Liver (tissue), 9 donors: ENCODE data around the gene SPI1. TPM values are rescaled to one million over a fixed set of nuclear protein-coding genes. Genes with fewer than 3 reads are reported as not detected.

Source experiments
- DNase-seq: peaks from one replicate; pipeline ENCODE4 v3.0.0-alpha.2; 2017; ENCODE audit warnings: low spot score
- H3K27ac ChIP-seq, 2 donors: one replicate each; pipeline ENCODE4 v1.7.0; 2013; ENCODE audit warnings: inconsistent platforms in 2 of 2, low read length in 2 of 2, control low read depth in 1 of 2, low read depth in 1 of 2, mild to moderate bottlenecking in 1 of 2
- H3K27me3 ChIP-seq, 4 donors: one replicate each; pipeline versions ENCODE4 v1.6.1 to v1.7.0; 2013; ENCODE audit warnings: low read length in 3 of 4, inconsistent platforms in 1 of 4, mild to moderate bottlenecking in 1 of 4, moderate library complexity in 1 of 4; ENCODE audit not compliant: control insufficient read depth in 4 of 4, insufficient read depth in 4 of 4
- H3K36me3 ChIP-seq, 4 donors: one replicate each; pipeline versions ENCODE4 v1.6.1 to v1.7.0; 2013; ENCODE audit warnings: low read length in 3 of 4, mild to moderate bottlenecking in 3 of 4, low read depth in 1 of 4, moderate library complexity in 1 of 4; ENCODE audit not compliant: control insufficient read depth in 4 of 4, insufficient read depth in 3 of 4
- H3K4me1 ChIP-seq, 4 donors: one replicate each; pipeline versions ENCODE4 v1.6.1 to v1.7.0; 2013; ENCODE audit warnings: low read length in 3 of 4, mild to moderate bottlenecking in 3 of 4, moderate library complexity in 1 of 4; ENCODE audit not compliant: control insufficient read depth in 4 of 4, insufficient read depth in 4 of 4
- H3K4me3 ChIP-seq, 3 donors: one replicate each; pipeline versions ENCODE4 v1.6.1 to v1.7.0; 2013; ENCODE audit warnings: low read length in 3 of 3, control low read depth in 1 of 3, low read depth in 1 of 3, mild to moderate bottlenecking in 1 of 3
- H3K9ac ChIP-seq, 2 donors: one replicate each; pipeline ENCODE4 v1.7.0; 2013; ENCODE audit warnings: low read length in 2 of 2, mild to moderate bottlenecking in 2 of 2, moderate library complexity in 2 of 2, control low read depth in 1 of 2, low read depth in 1 of 2
- H3K9me3 ChIP-seq, 4 donors: one replicate each; pipeline versions ENCODE4 v1.6.1 to v1.7.0; 2013; ENCODE audit warnings: low read length in 3 of 4; ENCODE audit not compliant: control insufficient read depth in 4 of 4
- EGR1 ChIP-seq, 2 donors: IDR thresholded peaks; 2 replicates each; pipeline ENCODE4 v1.6.1; 2016 to 2018; ENCODE audit warnings: antibody characterized with exemption in 2 of 2, low read depth in 2 of 2
- FOXA2 ChIP-seq: IDR thresholded peaks from 2 replicates; pipeline ENCODE4 v1.6.1; 2016; ENCODE audit warnings: antibody characterized with exemption
- HNF4A ChIP-seq, 2 donors: conservative IDR thresholded peaks; 2 replicates each; pipeline ENCODE4 v1.6.1; 2016; ENCODE audit warnings: antibody characterized with exemption in 2 of 2, mild to moderate bottlenecking in 2 of 2
- HNF4G ChIP-seq: IDR thresholded peaks from 2 replicates; pipeline ENCODE4 v1.6.1; 2016; ENCODE audit warnings: antibody characterized with exemption
- JUND ChIP-seq, 2 donors: IDR thresholded peaks; 2 replicates each; pipeline ENCODE4 v1.6.1; 2016; ENCODE audit warnings: antibody characterized with exemption in 2 of 2
- NR2F2 ChIP-seq: IDR thresholded peaks from 2 replicates; pipeline ENCODE4 v1.6.1; 2016; ENCODE audit warnings: antibody characterized with exemption
- REST ChIP-seq: IDR thresholded peaks from 2 replicates; pipeline ENCODE4 v1.6.1; 2016; ENCODE audit warnings: antibody characterized with exemption, mild to moderate bottlenecking
- RXRA ChIP-seq, 2 donors: IDR thresholded peaks; 2 replicates each; pipeline ENCODE4 v1.6.1; 2017 to 2018; ENCODE audit warnings: antibody characterized with exemption in 2 of 2, mild to moderate bottlenecking in 1 of 2
- TAF1 ChIP-seq: conservative IDR thresholded peaks from 2 replicates; pipeline ENCODE4 v1.6.1; 2016; ENCODE audit warnings: antibody characterized with exemption, mild to moderate bottlenecking
- YY1 ChIP-seq: IDR thresholded peaks from 2 replicates; pipeline ENCODE4 v1.6.1; 2016; ENCODE audit warnings: antibody characterized with exemption, mild to moderate bottlenecking
- ZBTB33 ChIP-seq: IDR thresholded peaks from 2 replicates; pipeline ENCODE4 v1.6.1; 2016; ENCODE audit warnings: antibody characterized with exemption
- WGBS: extraction: QIAGEN DNeasy Blood & Tissue Kit; methylation state at CpG from one replicate; pipeline ENCODE4 v1.1.7; 2013; 5-methylcytosine and 5-hydroxymethylcytosine counted together
- polyA plus RNA-seq, 2 donors: library from polyadenylated mRNA; stranded (reverse) in 1 of 2; unstranded in 1 of 2; fragments of 200-250 nt in 1 of 2; fragments of >200 nt in 1 of 2; fragmentation: Nextera tagmentation in 1 of 2; extraction: Ambion mirVana in 1 of 2; gene quantifications; one replicate each; pipeline versions ENCODE4 v1.2.1 to v1.2.3, GENCODE V29; 2013 to 2015
- total RNA-seq, 2 donors: library from RNA; depleted of rRNA; stranded (reverse); fragments of >200 nt; gene quantifications; one replicate each; pipeline ENCODE4 v1.2.3, GENCODE V29; 2014
- TF ChIP-seq, protein P1 (sequence below): IDR thresholded peaks from 2 replicates; pipeline ENCODE4 v1.6.1; 2016; ENCODE audit warnings: antibody characterized with exemption
- TF ChIP-seq, protein P2 (sequence below): fragments of 150-350 bp; IDR thresholded peaks from 2 replicates; pipeline ENCODE4 v1.5.1; 2017; ENCODE audit warnings: improper control_type of control experiment, low read depth, low read length; ENCODE audit not compliant: missing input control
- TF ChIP-seq, protein P3 (sequence below): IDR thresholded peaks from 2 replicates; pipeline ENCODE4 v1.6.1; 2016; ENCODE audit warnings: antibody characterized with exemption
- donor health status: healthy.
- donor health status: healthy.
- donor health status: healthy.
- donor health status: healthy.
- donor health status: healthy.

SPI1 gene
- total and polyA plus RNA-seq, 4 donors = 2.3 to 14.4 (median 13.3) TPM

GRCh38 chr11:47342036-47342803, 36.1 kb downstream of the SPI1 start:
- DNase-seq = no peak
- Histone ChIP-seq H3K36me3 (no peaks in the 10 kb centered on the region), H3K27me3 (no peaks in the 10 kb centered on the region), H3K4me1 (no peaks in the 10 kb centered on the region), H3K27ac (no peak overlapping the region), H3K4me3 (no peak overlapping the region), H3K9ac (no peak overlapping the region), H3K9me3 (no peaks in the 10 kb centered on the region)
- TF ChIP-seq, protein P1, sequence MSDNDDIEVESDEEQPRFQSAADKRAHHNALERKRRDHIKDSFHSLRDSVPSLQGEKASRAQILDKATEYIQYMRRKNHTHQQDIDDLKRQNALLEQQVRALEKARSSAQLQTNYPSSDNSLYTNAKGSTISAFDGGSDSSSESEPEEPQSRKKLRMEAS = no peak
- TF ChIP-seq RXRA (IDR thresholded peaks at IDR 0.05) (no peak), EGR1 (IDR thresholded peaks at IDR 0.05; ENCODE audit: low read depth in 2 of 2) (no peak), FOXA2 (no peak), TAF1 (no peak), JUND (IDR thresholded peaks at IDR 0.05) (no peak), HNF4A (conservative IDR thresholded peaks at IDR 0.05) (no peak), YY1 (no peak), HNF4G (no peak)
- TF ChIP-seq, protein P2, sequence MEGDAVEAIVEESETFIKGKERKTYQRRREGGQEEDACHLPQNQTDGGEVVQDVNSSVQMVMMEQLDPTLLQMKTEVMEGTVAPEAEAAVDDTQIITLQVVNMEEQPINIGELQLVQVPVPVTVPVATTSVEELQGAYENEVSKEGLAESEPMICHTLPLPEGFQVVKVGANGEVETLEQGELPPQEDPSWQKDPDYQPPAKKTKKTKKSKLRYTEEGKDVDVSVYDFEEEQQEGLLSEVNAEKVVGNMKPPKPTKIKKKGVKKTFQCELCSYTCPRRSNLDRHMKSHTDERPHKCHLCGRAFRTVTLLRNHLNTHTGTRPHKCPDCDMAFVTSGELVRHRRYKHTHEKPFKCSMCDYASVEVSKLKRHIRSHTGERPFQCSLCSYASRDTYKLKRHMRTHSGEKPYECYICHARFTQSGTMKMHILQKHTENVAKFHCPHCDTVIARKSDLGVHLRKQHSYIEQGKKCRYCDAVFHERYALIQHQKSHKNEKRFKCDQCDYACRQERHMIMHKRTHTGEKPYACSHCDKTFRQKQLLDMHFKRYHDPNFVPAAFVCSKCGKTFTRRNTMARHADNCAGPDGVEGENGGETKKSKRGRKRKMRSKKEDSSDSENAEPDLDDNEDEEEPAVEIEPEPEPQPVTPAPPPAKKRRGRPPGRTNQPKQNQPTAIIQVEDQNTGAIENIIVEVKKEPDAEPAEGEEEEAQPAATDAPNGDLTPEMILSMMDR = no peak
- 92% methylated on average over 24 of the region's 24 CpGs for WGBS

- 78% methylated on average over 18 of the region's 18 CpGs for WGBS
- DNase-seq = no peak
- TF ChIP-seq JUND (IDR thresholded peaks at IDR 0.05) (no peak), NR2F2 (no peak), ZBTB33 (no peak), REST (no peak)
- TF ChIP-seq, protein P1 = no peak
- TF ChIP-seq, protein P3, sequence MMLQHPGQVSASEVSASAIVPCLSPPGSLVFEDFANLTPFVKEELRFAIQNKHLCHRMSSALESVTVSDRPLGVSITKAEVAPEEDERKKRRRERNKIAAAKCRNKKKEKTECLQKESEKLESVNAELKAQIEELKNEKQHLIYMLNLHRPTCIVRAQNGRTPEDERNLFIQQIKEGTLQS = no peak
Measured at GRCh38 chr11:47340980-47341775, 37.2 kb downstream of the SPI1 start.

More at GRCh38 chr11:47340980-47341775, 37.2 kb downstream of the SPI1 start:
- no peaks in the 10 kb centered on the region for H3K4me1 ChIP-seq
- no peak overlapping the region for H3K27ac ChIP-seq
- no peaks in the 10 kb centered on the region for H3K27me3 ChIP-seq
- H3K9ac ChIP-seq = no peak overlapping the region
- no peaks in the 10 kb centered on the region for H3K36me3 ChIP-seq
- no peaks in the 10 kb centered on the region for H3K9me3 ChIP-seq
- H3K4me3 ChIP-seq = no peak overlapping the region
